HG03442 (cell line): Measurements from ENCODE around the gene PCDH9.
"Not testable (repeated sequence)": the region's sequence is repeated elsewhere in the genome, so short reads cannot be mapped to it uniquely, and the experiment has no call there.

ENCODE experiments used
- ATAC-seq: cut with Tn5 transposase; IDR thresholded peaks from one replicate; pipeline ENCODE4 v1.9.1; 2021; ENCODE audit warnings: mild to moderate bottlenecking, moderate library complexity; ENCODE audit not compliant: unreplicated experiment

Gene PCDH9

DNA sequence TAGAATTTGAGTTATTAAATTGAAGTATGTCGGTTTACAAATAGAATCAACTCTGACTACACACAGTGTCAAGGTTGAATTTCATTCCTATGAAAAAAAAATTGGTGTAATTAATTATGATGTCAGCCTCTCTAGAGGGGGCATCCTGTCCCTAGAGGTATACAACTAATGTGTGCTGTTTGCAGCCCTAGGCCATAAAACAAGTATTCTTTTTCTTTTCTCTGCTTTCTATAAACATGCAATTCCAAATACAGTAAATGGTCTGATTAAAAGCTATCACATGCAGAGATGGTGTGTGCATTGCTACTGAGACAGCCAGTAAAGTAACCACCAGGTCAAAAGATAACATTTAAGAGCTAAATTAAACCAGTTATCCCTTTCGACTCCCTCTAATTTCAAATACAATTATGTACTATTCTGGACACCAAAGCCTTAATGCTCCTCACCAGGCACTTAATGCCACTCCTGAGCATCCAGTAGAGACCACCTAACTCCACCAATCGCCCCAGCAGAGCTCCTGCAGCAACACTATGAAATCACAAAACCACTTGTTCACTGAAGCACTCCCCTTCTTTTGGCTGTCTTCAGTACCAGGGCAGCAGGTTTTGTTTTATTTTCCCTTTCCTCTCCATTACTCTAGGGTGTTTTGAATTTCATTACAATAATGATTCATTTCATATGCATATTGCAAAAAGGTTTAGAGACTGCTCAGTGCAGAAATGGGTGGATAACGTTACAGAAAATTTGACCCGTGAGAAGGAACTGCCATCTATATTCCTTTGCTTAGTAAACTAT is 426.9 kb downstream of the PCDH9 start:
- no peak for ATAC-seq

DNA sequence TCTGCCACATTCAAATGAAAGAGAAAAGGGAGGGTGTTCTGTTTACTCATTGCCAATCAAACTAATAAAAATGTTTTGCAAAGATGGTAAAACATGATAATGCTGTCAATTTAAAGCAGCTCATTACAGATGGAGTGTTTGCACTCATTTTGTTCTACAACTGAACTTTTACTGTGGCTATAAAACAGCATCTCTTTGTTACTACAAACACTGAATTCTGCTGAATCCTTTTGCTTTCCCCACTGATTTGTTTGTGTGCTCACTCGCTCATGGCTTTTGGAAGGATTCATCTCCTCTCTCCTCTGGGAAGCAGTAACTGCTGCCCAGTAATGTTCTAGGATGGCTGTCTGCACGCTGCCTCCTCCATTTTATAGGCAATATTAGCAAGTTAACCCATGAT is 434.5 kb downstream of the PCDH9 start:
- ATAC-seq: no peak

DNA sequence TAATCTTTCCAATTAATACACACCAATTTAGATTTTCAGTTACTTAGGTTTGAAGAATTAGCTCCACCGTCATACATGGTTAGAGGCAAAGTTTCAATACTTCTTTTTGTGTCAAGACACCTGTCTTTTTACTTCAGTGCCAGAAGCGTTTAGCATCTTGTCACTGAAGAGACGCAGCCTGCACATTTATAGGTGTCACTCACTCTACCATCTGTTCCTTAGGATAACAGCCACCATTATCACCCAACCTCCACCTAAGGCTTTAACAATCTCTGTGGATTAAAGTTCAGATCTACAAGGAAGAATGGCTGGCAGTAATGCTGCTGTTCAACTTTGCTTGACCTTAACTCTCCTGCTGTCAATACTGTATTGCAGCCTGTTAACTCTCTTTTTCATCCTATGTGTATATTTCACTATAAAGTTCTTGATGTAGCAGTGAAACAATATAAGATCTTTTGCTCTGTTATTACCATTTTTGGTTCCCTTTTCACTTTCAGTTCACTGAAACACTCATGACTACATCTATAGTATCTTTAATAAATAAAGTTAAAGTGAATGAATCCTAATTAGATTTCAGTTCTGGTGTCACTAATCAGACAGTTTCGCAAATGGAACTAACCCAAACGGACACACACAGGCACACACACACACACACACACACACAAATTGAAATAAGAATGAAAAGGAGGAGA is 435.6 kb downstream of the PCDH9 start:
- ATAC-seq: no peak

- no peak for ATAC-seq
Measured at GRCh38 chr13:66790861-66791260, 439.3 kb downstream of the PCDH9 start.

- no peak for ATAC-seq
Measured at GRCh38 chr13:66781241-66781640, 448.9 kb downstream of the PCDH9 start.

- no peak for ATAC-seq
Measured at GRCh38 chr13:66780814-66781213, 449.3 kb downstream of the PCDH9 start.

GRCh38 chr13:66778461-66778860 is 451.7 kb downstream of the PCDH9 start:
- ATAC-seq: no peak

GRCh38 chr13:66775196-66775595 is 454.9 kb downstream of the PCDH9 start:
- ATAC-seq: no peak

GRCh38 chr13:66774046-66774445 is 456.1 kb downstream of the PCDH9 start:
- no peak for ATAC-seq

GRCh38 chr13:66765559-66765958 is 464.6 kb downstream of the PCDH9 start:
- ATAC-seq: no peak

GRCh38 chr13:66760678-66761077 is 469.5 kb downstream of the PCDH9 start:
- ATAC-seq: not testable (repeated sequence)

DNA sequence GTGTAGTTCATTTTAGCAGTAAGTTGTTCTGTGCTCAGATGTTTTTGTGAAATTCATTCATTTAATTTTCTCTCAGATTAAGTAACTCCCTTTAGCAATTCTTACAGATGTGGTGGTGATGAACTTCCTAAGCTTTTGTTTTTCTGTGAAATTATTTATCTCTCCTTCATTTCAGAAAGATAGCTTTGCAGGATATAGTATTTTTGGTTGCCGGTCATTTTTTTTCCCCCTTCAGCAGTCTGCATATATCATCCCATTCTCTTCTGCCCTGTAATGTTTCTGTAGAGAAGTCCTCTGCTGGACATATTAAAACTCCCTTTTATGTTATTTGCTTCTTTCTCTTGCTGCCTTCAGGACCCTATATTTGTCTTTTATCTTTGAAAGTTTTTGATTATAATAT is 470.2 kb downstream of the PCDH9 start:
- ATAC-seq: no peak

DNA sequence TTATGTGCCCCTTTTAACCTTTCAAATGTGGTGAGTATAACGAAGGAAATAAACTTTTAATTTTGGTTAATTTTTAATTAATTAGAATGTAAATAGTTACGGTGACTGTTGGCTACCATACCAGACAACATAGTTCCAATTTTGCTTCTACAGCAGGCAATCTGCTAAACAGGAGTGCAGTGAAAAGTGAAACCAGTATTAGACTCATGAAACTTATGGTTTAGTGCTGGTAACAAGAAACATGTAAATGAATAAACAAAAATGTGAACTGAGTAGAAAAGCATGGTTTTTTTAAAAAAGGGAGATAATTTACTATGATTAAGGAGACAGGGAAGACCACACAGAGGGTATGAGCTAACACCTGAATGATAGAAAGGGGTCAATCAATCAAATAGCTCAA is 478.4 kb downstream of the PCDH9 start:
- no peak for ATAC-seq

DNA sequence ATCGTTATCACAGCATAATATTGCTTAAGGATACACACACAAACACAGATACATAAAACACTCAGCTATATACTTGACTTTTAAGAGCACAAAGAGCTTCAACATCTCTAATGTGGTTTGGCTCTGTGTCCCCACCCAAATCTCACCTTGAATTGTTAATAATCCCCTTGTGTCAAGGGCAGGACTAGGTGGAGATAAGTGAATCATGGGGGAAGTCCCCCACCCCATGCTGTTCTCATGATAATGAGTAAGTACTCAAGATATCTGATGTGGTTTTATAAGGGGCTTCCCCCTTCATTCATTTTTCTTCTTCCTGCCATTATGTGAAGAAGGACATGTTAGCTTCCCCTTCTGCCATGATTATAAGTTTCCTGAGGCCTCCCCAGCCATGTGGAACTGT is 481.4 kb downstream of the PCDH9 start:
- ATAC-seq: no peak

DNA sequence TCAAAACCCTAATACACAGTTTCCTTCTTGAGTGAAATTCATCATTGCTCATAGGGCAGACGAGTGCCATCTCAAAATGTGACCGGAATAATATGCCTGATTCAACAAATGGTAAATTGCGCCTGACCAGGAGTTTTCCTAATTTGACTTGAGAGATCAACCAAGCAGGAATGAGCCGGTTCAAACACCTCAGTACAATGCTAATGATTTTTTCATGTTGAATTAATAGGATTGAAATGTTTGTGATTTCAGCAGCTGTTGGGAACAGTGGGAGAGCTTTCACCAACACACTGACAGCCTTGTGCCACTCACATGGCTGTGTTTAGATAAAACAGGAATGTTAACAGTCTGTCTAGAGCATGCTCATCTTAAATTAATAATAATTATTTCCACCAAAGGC is 484.8 kb downstream of the PCDH9 start:
- no peak for ATAC-seq

GRCh38 chr13:66723576-66723975 is 506.6 kb downstream of the PCDH9 start:
- no peak for ATAC-seq

GRCh38 chr13:66716538-66716937 is 513.6 kb downstream of the PCDH9 start:
- ATAC-seq: no peak

GRCh38 chr13:66714795-66715194 is 515.3 kb downstream of the PCDH9 start:
- no peak for ATAC-seq

DNA sequence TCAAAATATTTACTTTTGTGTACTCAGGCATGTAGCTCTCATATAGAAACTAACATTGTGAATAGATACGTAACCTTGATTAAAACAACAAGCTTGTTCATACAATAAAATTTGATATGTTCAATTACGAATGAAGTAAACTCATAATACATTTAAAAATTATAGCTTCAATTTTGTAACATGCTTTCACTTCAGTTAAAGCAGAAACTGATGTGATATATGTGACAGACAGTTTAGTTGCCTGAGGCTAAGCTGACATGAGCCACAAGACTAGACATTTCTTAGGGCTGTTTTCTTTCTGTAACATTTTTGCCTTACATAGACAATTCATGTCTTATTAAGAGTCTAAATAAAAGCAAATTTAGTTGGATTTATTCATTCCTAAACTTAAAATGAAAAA is 526.0 kb downstream of the PCDH9 start:
- ATAC-seq: no peak

- no peak for ATAC-seq
Measured at GRCh38 chr13:66703597-66703996, 526.5 kb downstream of the PCDH9 start.

- no peak for ATAC-seq
Measured at GRCh38 chr13:66700117-66700601, 530.0 kb downstream of the PCDH9 start.

GRCh38 chr13:66693656-66694055 is 536.5 kb downstream of the PCDH9 start:
- ATAC-seq: no peak
